Activated gamma-delta T cell (primary cell): ENCODE measurements around the gene ABCG4.
A peak's percentile ranks its signal among the peaks of the same experiment; 100 is the strongest.
"Not testable (repeated sequence)": the region's sequence is repeated elsewhere in the genome, so short reads cannot be mapped to it uniquely, and the experiment has no call there.

Source experiments
- DNase-seq: peaks from one replicate; lab custom pipeline; 2025; lab: John Stamatoyannopoulos, UW

ABCG4 gene

DNA sequence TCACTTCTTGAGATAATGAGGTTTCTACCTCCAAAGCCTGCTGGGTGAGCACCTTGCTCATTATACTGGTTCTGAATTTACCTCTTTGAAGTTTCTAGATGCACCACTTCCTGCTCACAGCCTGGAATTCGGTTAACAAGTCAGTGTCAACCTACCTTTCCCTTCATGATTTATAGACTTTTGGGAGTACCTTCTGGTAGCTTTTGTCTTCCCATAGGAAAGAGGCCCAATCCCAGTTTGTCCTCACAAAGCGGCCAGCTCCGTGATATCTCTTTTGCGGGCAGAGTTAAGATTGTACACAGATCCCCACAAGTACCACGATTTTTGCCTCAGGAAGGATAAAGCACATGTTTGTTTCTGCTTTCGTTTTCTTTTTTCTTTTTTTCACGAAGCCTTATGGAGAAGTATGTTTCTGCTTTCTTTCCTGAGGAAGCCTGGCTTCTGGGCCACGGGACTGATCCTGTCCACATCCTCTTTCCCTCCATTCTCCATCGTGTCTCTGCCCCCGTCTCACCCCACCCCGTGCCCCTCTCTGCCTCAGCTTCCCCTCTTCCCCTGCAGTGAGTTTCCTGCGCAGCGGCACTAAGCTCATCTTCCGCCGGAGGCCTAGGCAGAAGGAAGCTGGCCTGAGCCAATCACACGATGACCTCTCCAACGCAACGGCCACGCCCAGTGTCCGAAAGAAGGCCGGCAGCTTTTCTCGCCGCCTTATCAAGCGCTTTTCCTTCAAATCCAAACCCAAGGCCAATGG, 33.2 kb upstream of the ABCG4 start:
- no peak for DNase-seq

DNA sequence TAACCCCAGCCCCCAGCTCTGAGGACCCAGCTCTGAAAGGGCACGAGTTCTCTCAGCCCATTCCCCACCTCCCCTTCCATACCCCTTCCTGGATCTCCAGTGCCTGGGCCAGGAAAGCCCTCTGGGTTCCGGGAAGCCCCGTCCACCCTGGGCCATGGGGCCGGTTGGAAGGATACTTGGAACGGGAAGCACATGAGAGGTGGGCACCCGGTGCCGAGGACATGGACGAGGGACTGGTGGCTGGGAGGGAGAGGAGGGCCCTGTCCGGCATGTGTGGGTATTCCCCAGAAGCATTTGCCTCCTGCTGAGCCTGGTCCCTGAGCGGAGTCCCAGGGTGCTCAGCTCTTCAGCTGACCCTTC, 32.6 kb upstream of the ABCG4 start:
- DNase-seq = no peak

DNA sequence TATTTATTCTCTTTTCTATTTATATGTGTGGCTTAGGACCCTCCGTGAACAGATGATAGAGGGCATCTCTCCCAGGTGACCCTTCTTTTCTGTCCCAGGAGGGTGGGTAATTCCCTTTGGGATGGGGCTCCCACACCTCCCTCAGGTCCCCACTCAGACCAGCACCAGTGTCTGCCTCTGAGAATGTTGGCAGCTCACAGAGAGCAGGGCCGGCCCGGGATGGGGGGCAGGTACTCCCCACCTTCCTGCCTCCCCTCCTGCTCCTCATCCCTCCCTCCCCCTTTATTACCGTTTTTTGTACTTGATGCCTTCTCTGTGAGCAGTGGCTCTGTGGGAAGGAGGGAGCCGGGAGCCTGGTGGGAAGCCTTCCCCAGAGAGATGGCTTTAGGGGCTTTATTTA, 32.3 kb upstream of the ABCG4 start:
- DNase-seq = no peak

DNA sequence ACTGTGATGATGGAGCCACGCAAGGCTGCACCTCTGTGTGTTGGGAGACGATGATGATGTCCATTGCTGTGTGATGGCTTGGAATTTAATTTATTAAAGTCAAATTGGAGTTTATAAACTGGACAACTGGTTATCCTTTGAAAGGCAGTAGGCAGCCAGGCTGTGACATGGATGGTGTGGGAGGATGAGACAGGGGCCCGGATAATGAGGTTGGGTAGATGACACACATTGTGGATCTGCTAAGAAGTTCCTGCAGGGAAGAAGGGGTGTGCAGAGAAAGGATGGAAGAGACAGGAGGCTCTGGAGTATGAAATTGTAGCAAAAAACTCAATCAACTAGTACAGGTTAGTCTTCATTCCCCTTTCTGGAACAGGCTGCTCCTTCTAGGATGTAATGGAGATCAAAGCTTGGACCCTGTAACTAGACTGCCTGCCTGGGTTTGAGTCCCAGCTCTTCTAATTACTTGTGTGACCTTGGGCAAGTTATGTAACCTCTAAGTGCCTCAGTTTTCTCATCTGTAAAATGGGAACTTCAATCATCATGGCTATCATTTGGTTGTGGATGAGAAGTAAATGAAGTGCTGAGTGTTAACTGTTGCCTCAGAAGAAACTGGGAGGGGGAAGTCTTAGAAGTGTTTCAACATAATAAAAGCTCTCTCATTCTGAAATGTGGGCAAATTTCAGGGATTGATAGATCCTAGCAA, 31.7 kb upstream of the ABCG4 start:
- no peak for DNase-seq

DNA sequence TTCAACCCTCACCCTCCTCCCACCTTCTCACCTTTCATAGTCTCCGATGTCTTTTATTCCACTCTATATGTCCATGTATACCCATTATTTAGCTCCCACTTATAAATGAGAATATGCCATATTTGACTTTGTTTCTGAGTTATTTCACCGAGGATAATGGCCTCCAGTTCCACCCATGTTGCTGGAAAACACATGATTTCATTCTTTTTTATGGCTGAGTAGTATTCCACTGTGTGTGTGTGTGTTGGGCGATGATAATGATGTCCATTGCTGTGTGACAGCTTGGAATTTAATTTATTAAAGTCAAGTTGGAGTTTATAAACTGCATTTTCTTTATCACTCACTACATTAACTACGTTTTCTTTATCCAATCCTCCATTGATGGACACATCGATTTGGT, 30.6 kb upstream of the ABCG4 start:
- DNase-seq = no peak

DNA sequence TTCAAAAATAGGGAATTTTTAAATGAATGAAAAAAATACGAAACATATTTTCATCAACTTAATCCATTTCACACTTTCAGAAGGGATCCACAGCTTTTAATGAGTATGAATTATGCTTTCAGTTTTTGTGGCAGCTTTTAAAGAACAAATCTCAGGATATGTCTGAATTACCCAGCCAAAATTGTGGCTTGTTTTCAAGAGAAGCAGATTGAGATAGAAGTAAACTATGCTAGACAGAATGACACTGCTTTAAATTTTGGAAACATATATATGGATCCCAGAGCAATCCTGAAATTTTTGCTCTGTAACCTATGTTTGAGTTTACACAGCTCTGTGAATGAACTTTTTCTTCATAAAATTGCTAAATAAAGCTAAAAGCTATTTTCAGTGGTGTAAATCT, 29.9 kb upstream of the ABCG4 start:
- DNase-seq = no peak

DNA sequence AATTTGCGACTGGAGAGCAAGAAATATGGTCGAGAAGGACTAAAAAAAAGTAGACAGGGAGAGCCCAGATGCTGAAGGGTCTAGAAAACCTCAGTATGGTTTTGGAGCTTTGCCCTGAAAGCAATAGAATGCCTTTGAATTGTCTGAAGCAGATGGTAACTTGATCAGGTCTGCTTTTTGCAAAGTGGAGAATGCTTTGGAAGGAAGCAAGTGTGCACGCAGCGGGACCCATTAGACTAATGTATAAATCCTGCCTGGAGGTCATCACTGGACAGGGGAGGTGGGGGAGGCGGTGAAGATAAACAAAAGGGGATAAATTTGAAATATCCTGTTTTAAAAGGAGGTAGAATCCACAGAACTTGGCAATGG, 28.2 kb upstream of the ABCG4 start:
- no peak for DNase-seq

DNA sequence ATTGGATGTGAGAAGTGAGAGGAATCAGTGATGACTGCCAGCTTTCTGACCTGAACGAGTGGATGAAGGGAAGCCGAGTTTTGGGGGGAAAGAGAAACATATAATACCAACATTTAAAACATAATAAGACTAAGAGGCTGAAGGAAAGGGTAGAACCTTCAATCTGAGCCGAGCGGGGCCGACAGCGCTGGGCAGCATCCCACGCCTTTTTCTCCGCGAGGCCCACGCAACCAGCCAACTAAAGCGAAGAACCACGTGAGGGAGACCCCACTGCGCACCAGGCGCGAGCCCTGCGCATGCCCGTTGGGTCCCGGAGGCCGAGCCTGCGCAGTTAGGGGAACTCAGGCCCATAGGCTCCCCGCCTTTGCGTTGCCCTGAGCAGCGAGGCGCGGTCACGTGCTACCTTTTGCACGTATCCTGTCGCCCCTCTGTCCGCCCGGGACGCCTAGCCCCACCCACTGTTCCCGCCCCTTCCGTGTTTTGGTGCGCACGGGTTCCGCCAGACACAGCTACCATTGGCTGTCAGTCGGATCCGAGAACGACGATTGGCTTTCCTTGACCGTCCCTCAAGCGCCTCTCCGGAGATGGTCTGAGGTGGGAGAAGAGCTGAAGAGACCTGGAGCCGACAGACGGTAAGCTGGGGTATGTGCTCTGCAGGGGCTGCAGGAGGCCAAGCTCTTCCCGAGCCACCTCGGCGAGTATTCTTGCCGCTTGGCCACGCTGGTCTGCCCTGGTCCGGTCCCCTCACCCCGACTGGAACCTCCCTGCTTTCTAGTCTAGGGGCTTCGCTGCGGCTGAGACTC, 27.6 kb upstream of the ABCG4 start, which contains the start of gene HINFP:
TSS of gene HINFP (plus strand) at position 573 of the 803 bp plus-strand sequence. CDS start 5,365 bp downstream, outside the sequence.
- peak; percentile 97 for DNase-seq

DNA sequence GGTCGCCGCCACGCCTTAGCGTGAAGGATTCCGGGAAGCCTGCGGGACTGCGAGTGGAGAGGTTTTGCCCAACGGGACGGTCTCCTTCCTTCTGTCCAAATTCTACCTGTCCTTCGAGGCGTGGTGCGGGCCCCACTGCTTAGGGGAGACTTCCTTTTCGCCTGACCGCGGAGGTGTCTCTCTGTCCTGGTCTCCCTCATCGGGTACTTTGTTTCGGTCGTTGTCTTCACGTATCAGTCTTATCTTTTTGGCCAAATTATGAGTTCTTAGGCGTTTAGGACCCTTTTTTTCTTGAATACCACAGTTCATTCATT, 27.1 kb upstream of the ABCG4 start:
- DNase-seq = no peak

DNA sequence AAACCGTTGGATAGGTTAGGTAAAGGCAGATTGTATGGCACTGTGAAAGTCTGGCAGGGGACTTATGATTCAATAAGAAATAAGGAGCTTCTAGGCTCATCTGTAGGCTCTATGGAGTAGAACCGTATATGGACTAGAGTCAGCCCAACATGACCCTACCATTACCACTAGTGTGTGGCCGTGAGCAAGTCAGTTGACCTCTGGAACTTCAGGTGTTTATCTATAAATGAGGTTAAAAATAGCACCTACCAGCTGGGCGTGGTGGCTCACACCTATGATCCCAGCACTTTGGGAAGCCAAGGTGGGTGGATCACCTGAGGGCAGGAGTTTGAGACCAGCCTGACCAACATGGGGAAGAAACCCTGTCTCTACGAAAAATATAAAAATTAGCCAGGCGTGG, 23.0 kb upstream of the ABCG4 start:
- no peak for DNase-seq

DNA sequence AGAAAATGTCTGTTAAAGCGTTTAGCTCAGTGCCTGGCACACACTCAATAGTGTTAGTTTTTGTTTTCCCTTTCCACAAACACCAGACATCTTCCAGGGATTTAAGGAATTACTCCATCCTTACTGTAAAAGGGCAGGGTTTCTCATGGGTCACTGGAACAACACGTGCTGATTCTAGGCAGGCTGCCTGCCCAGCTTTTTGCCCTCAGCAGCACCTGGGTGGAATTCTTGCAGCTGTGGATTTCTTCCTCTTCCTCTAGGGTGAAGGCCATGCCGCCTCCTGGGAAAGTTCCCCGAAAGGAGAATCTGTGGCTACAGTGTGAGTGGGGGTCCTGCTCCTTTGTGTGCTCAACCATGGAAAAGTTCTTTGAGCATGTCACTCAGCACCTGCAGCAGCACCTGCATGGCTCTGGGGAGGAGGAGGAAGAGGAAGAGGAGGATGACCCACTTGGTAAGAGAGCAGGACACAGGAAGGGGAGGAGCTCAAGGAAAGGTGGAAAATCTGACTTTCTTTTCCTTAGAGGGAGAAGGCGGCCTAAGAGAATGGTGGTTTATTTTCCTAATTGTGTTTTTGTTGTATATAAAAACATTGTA, 22.1 kb upstream of the ABCG4 start:
- DNase-seq = no peak

DNA sequence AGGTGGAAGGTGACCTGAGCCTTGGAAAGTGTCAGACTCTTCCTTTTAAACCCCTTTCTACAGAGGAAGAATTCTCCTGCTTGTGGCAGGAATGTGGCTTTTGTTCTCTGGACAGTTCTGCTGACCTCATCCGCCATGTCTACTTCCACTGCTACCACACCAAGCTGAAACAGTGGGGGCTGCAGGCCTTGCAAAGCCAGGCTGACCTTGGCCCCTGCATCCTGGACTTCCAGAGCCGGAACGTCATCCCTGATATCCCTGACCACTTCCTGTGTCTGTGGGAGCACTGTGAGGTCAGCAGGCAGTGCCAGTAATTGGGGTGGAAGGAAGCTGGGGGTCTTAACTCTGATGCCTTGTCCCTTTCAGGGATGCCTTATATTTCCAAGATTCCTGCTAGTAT, 18.2 kb upstream of the ABCG4 start:
- DNase-seq = no peak

DNA sequence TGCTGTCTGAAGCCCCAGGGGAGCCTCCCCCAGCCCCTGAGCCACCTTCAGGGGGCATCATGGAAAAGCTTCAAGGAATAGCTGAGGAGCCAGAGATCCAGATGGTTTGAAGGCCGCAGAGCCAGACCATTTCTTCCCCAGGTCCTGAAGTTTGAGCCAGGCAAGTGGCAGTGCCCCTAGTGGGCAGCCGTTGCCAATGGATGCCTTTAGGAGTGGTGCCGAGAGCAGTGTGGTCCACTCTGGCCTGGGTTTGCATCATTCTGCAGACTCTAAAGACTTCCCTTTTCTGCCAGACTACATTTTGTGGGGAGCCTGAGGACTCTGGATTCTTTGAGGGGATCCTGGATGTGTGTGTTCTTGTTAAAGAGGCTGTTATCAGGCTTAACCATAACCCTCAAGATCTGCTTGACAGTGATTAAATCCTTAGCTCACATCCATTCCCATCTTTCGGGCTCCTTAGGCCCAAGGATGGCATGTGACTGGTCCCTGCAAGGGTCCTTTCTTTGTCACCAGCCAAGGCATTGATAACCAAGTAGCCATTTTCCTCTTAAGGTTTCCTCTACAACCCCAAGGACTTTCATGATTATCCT, 14.4 kb upstream of the ABCG4 start:
- no peak for DNase-seq

DNA sequence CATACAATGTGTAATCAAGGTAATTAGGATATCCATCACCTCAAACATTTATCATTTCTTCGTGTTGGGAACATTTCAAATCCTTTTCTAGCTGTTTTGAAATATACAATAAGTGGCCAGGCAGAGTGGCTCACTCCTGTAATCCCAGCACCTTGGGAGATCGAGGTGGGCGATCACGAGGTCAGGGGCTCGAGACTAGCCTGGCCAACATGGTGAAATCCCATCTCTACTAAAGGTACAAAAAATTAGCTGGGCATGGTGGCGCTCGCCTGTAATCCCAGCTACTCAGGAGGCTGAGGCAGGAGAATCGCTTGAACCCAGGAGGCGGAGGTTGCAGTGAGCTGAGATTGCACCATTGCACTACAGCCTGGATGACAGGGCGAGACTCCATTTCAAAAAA, 9.6 kb upstream of the ABCG4 start:
- DNase-seq = not testable (repeated sequence)

DNA sequence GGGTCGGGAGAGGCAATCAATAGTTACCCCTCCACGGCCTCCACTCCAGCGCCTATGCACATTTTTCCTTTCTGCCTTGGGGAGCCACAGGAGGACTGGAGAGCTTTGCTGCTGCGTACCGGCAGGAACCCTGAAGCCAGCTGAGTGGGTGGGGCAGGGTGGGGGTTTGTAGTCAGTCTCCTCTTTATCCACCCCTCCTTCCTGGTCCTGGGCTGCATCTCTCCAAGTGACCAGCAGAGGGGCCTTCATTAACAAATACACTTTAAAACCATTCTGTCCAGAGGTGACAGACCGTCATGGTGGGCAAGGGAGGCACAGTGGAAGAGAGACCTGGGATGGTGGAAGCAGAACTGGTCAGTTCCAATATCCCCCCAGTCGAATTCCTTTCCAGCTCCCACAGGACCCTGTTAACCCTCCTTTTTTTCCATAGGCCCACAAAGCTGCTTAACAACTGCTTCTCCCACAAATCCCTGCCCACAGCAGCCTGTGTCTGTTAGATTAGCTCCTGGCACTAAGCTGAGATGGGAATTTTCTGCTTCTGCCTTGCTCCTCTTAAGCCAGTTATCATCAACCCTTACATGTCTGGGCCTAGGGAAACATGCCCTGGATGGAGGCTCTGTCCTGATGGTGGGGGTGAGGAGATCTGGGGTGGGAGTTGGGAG, 3.9 kb upstream of the ABCG4 start:
- DNase-seq = no peak

DNA sequence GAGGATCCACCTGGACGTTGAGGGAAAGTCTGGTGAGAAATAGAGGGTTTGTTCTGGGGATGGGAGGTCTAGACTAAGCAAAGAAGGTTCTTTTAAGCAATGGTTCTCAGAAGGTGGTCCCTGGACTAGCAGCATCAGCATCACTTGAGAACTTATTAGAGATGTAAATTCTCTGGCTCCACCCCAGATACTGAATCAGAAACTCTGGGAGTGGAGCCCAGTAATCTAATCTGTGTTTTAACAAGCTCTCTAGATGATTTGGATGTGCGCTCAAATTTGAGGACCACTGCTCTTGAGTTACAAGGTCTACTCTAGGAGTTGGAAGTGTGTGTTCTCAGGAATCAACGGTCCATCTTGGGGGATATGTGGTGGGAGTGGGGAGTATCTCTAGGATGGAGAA, 3.3 kb upstream of the ABCG4 start:
- DNase-seq = no peak

DNA sequence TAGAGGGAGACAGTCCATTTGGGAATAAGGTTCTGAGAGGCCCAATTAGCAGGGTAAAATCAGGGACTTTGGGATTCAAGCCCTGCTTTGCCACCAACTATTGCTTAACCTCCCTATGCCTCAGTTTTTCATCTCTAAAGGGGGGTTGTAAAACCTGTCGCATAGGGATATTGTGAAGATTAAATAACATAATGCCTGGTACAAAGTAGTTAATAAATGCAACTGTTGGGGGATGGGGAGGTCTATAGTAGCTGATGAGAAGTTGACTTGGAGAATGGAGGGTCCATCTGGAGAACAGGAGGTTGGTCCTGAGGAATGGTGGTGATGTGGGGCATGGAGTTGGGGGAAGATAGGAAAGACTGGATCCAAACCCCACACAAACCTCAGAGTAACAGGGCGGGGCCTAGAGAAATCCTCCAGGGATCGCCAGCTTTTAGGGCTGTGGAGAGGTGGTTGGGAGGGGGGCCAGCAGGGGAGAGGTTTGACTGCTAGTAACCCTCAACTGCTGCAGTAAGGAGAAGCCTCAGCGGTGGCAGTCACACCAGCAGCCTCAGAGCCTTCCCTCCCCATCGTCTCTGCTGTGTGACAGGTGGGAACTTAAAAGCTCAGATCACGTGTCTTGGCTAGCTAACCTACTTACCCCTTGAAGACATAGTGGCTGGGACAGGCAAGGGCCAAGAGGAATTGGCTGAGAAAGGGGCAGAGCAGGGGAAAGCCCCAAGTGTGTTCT, 1.1 kb upstream of the ABCG4 start:
- DNase-seq = no peak

DNA sequence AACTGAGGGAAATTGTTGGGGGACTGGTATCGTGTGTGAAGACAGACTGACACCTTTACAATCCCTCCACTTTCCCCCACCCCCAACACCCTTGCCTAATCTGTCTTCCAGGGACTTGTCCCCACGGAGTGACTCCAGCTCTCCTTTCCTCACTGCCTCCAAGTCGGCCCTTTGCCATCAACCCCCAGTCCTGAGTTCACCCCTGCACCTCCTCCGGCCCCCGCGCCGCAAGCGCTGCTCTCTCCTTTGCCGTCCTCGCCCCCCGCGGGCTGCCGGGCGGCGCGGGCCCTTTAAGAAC, 183 bp upstream of the ABCG4 start:
- DNase-seq = no peak

DNA sequence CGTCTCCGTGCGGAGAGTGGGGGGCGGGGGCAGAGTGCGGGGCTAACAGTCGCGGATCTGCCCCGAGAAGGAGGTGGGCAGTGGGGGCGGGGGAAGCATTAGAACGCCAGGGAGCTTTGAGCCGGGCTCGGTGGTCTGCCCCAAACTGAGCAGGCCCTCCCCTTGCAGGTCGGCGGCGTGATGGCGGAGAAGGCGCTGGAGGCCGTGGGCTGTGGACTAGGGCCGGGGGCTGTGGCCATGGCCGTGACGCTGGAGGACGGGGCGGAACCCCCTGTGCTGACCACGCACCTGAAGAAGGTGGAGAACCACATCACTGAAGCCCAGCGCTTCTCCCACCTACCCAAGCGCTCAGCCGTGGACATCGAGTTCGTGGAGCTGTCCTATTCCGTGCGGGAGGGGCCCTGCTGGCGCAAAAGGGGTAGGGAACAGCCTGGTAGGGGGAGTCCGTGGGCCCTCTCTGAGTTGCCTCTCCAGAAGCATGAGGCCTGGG, 979 bp downstream of the ABCG4 start:
- DNase-seq = no peak

DNA sequence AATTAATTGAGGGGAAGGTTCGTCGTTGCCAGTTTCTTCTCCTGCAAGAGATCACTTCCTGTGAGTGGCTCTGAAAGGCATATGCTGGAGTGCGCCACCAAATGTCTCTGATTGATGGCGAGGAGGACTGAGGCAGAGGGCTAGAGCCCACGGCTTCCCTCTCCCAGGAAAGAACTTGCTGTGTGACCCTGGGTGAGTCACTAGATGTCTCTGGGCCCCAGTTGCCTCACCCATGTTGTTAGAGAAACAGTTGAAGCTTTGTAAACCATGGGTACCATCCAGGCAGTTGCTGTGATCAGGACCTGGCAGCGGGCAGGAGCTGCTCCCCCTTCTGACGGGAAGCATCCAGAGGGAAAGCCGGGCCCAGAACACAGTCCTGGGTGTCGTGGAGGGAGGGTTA, 3.2 kb downstream of the ABCG4 start:
- no peak for DNase-seq

DNA sequence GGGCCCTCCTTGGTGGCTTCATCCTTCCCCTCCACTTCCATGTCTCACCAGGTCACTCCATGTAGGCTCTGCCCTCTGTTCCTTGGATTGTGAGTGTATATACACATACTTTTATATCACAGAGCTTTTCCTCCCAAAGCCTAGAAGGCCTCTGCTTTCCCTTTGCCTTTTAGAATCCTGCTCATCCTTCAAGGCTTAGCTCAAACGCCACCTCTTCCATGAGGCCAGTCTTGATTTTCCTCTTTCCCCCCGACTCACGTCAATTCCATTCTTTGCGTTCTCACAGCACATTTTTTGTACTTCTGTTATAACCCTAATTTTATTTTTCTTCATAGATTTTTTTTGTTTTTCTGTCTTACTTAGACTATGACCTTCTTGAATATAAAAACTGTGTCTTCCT, 3.8 kb downstream of the ABCG4 start:
- DNase-seq = no peak
